ENCODE data around the gene LRRC75B.

LRRC75B gene

GRCh38 chr22:24584871-24585411, 7.9 kb downstream of the LRRC75B start:
- no peaks in the 10 kb centered on the region for H3K4me1 ChIP-seq (ENCODE audit: insufficient read depth, low read length, severe bottlenecking)
- H3F3A ChIP-seq (ENCODE audit: insufficient read depth, low read length): no peaks in the 10 kb centered on the region
- H3K27me3 ChIP-seq (ENCODE audit: insufficient read depth, low read length): peaks cover 12% of the 10 kb centered on the region; the same call in 1 of the 2 replicates
- no peaks in the 10 kb centered on the region for H3K79me2 ChIP-seq (ENCODE audit: insufficient read depth, low read length)
- no peak overlapping the region for H3K9ac ChIP-seq (ENCODE audit: low read length)
- H4K20me1 ChIP-seq (ENCODE audit: insufficient read depth, low read length): no peaks in the 10 kb centered on the region
- H3K9me3 ChIP-seq (ENCODE audit: low read length): no peaks in the 10 kb centered on the region
- H3K4me2 ChIP-seq (ENCODE audit: low read length): no peak overlapping the region
- H3K9me2 ChIP-seq (ENCODE audit: low read depth, low read length): no peaks in the 10 kb centered on the region
- H3K27ac ChIP-seq (ENCODE audit: low read depth, low read length, poor library complexity, severe bottlenecking): no peak overlapping the region
- H2AFZ ChIP-seq (ENCODE audit: low read length): no peak overlapping the region
- no peaks in the 10 kb centered on the region for H3K36me3 ChIP-seq (ENCODE audit: insufficient read depth, low read length)
- no peak for TF ChIP-seq CTCF (IDR thresholded peaks at IDR 0.05; ENCODE audit: low read length)
- TF ChIP-seq EZH2 (IDR thresholded peaks at IDR 0.05; ENCODE audit: borderline replicate concordance, low read length): no peak
- H3K4me3 ChIP-seq (ENCODE audit: low read depth, low read length, poor library complexity, severe bottlenecking): no peak overlapping the region

DNA sequence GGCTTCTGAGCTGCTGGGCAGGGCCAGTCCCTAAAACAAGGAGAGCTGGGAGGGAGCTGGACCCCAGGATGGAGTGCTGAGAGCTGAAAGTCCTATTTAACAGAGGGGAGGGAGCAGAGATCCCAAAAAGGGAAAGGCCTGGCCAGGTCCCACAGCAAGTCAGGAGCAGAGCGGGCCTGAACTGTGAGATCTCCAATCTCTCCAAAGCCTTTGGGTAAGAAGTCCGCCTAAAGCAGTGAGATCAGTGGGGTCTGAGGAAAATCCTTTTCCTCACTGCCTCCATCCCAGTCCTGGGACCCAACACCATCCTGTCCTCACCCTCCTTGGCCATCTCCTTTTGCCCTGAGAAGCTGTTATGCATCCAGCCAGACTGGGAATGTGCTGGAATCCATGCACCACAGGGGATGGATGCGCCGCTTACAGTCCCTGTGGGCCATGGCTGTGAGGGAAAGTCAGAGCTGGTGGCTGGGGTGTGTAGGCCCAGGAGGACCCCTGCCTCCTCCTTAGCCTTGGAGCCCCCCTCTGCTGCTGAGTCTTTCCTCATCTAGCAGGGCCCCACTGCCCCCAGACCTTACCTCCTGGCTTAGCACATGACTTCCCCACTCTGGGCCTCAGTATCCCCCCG, 8.6 kb downstream of the LRRC75B start:
- Histone ChIP-seq H3K4me1 (ENCODE audit: insufficient read depth, low read length, severe bottlenecking) (no peaks in the 10 kb centered on the region), H4K20me1 (ENCODE audit: insufficient read depth, low read length) (no peaks in the 10 kb centered on the region), H3K9ac (ENCODE audit: low read length) (no peak overlapping the region), H3K4me2 (ENCODE audit: low read length) (no peak overlapping the region), H3K36me3 (ENCODE audit: insufficient read depth, low read length) (no peaks in the 10 kb centered on the region), H3K27ac (ENCODE audit: low read depth, low read length, poor library complexity, severe bottlenecking) (no peak overlapping the region), H3K9me3 (ENCODE audit: low read length) (no peaks in the 10 kb centered on the region), H2AFZ (ENCODE audit: low read length) (no peak overlapping the region), H3K27me3 (ENCODE audit: insufficient read depth, low read length) (peaks cover 12% of the 10 kb centered on the region; the same call in 1 of the 2 replicates), H3K79me2 (ENCODE audit: insufficient read depth, low read length) (no peaks in the 10 kb centered on the region), H3K4me3 (ENCODE audit: low read depth, low read length, poor library complexity, severe bottlenecking) (no peak overlapping the region), H3F3A (ENCODE audit: insufficient read depth, low read length) (no peaks in the 10 kb centered on the region), H3K9me2 (ENCODE audit: low read depth, low read length) (no peaks in the 10 kb centered on the region)
- TF ChIP-seq EZH2 (IDR thresholded peaks at IDR 0.05; ENCODE audit: borderline replicate concordance, low read length): no peak
- no peak for TF ChIP-seq CTCF (IDR thresholded peaks at IDR 0.05; ENCODE audit: low read length)

DNA sequence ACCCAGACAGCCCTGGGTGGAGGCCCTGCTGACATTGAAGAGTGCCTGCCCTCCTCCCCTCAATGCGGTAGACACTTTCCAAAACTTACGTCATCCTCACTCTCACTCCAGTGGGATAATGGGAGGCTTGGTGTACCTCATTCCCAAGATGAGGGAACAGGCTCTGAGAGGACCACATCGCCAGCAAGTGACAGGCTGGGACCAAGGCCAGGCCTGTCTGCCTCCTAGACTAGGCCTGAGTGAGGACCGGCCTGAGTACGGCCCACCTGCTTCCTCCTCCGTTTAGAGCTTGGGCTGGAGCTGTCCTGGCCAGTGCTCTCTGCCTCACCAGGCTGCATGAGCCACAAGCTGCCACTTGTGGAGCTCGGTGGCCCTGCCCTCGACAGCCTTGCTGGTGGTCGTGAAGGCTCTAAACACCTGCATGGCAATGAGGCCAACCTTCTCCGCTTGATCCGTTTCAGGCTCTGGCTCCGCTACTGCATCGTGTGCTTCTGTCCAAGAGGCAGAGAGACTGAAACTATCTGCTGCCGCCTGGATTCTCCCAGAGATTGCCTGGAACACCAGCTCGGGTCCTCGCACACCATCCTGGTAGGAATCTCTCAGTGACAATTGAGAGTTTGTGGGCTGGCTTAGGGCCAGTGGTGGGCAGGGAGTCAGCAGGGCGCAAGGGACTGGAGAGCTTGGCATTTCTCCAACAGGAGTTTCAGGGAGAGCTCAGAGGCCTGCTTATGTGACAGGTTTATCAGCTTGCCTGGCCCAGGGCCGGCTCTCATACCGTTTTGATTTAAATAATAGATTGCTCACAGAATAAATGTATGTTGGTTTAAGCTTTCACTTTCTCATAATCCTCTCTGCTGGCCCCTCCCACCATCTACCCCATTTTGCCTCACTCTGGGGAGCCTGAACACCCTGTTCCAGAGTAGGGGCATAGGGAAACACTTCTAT, 9.4 kb downstream of the LRRC75B start:
- Histone ChIP-seq H2AFZ (ENCODE audit: low read length) (no peak overlapping the region), H3K4me2 (ENCODE audit: low read length) (no peak overlapping the region), H3K9ac (ENCODE audit: low read length) (no peak overlapping the region), H4K20me1 (ENCODE audit: insufficient read depth, low read length) (no peaks in the 10 kb centered on the region), H3F3A (ENCODE audit: insufficient read depth, low read length) (no peaks in the 10 kb centered on the region), H3K9me2 (ENCODE audit: low read depth, low read length) (no peaks in the 10 kb centered on the region), H3K27me3 (ENCODE audit: insufficient read depth, low read length) (peaks cover 12% of the 10 kb centered on the region; the same call in 1 of the 2 replicates), H3K27ac (ENCODE audit: low read depth, low read length, poor library complexity, severe bottlenecking) (no peak overlapping the region), H3K36me3 (ENCODE audit: insufficient read depth, low read length) (no peaks in the 10 kb centered on the region), H3K79me2 (ENCODE audit: insufficient read depth, low read length) (no peaks in the 10 kb centered on the region), H3K4me3 (ENCODE audit: low read depth, low read length, poor library complexity, severe bottlenecking) (no peak overlapping the region), H3K9me3 (ENCODE audit: low read length) (no peaks in the 10 kb centered on the region), H3K4me1 (ENCODE audit: insufficient read depth, low read length, severe bottlenecking) (no peaks in the 10 kb centered on the region)
- TF ChIP-seq EZH2 (IDR thresholded peaks at IDR 0.05; ENCODE audit: borderline replicate concordance, low read length): no peak
- TF ChIP-seq CTCF (IDR thresholded peaks at IDR 0.05; ENCODE audit: low read length): no peak
